DOHH2 (cell line): ENCODE results near the gene NOTCH4.

ENCODE experiments used
- EZH2phosphoT487 ChIP-seq: fragments of 200-600 bp; sonication (generic); IDR thresholded peaks from 2 replicates; pipeline ENCODE4 v1.6.1; 2017; ENCODE audit warnings: borderline replicate concordance, mild to moderate bottlenecking, antibody characterized with exemption, low read length, moderate library complexity, mixed read lengths
- TF ChIP-seq, protein P1 (sequence below): fragments of 200-600 bp; sonication (generic); IDR thresholded peaks from one replicate; pipeline ENCODE4 v1.5.1; 2014; ENCODE audit warnings: antibody characterized with exemption, mild to moderate bottlenecking, low read depth, low read length; ENCODE audit not compliant: poor library complexity, severe bottlenecking

DNA sequence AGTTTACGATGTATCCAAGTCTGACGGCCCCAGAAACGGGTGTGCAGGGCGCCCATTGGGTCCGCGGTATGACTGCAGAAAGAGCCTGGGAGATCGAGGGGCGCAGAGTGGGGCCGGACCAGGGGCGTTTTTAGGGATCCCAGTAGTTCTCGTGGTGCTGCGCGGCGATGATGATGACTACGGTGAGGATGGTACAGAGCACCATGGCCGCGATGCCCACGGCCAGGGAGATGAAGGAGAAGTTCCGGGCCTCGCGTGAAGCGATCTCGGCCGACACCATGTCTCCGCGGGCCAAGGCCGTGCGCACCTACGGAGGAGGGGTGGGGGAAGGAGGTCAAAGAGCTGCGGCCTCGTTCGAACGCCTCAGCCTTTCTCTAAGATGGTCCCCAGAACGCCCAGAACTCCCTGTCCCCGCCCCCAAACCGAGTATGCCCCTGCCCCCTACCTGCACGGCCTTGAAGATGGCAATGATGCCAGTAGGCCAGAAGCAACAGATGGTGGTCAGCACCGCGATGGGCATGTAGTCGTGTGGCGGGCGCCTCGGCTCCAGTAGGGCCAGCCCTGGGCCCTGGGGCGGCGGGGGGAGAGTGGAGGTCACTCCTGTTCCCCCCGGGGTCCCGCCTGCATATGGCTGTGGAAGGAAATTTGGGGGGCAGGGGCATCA lies 74.6 kb downstream of the NOTCH4 start:
- TF ChIP-seq, protein P1, sequence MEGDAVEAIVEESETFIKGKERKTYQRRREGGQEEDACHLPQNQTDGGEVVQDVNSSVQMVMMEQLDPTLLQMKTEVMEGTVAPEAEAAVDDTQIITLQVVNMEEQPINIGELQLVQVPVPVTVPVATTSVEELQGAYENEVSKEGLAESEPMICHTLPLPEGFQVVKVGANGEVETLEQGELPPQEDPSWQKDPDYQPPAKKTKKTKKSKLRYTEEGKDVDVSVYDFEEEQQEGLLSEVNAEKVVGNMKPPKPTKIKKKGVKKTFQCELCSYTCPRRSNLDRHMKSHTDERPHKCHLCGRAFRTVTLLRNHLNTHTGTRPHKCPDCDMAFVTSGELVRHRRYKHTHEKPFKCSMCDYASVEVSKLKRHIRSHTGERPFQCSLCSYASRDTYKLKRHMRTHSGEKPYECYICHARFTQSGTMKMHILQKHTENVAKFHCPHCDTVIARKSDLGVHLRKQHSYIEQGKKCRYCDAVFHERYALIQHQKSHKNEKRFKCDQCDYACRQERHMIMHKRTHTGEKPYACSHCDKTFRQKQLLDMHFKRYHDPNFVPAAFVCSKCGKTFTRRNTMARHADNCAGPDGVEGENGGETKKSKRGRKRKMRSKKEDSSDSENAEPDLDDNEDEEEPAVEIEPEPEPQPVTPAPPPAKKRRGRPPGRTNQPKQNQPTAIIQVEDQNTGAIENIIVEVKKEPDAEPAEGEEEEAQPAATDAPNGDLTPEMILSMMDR: no peak
- no peak for TF ChIP-seq EZH2phosphoT487
